HTR-8/SVneo (cell line): ENCODE results near the gene VAV3.

ENCODE experiments used
- DNase-seq: peaks from one replicate; pipeline ENCODE4 v3.0.0; 2011; ENCODE audit warnings: low spot score, mixed read lengths; ENCODE audit not compliant: insufficient read length
- FAIRE-seq: peaks from 2 replicates; lab custom pipeline; 2011; peaks lifted over from hg19 to GRCh38; lab: Jason Lieb, UNC

Gene VAV3

GRCh38 chr1:107806902-107807301, 158.1 kb downstream of the VAV3 start:
- DNase-seq (no peak), FAIRE-seq (no peak)

GRCh38 chr1:107804741-107805140, 160.2 kb downstream of the VAV3 start:
- FAIRE-seq: no peak

GRCh38 chr1:107804134-107804533, 160.8 kb downstream of the VAV3 start:
- no peak for DNase-seq
- no peak for FAIRE-seq

More at GRCh38 chr1:107804741-107805140, 160.2 kb downstream of the VAV3 start:
- no peak for DNase-seq

GRCh38 chr1:107803579-107803978, 161.4 kb downstream of the VAV3 start:
- FAIRE-seq (no peak), DNase-seq (no peak)

- DNase-seq (no peak), FAIRE-seq (no peak)
Measured at GRCh38 chr1:107802654-107803053, 162.3 kb downstream of the VAV3 start.

- no peak for FAIRE-seq
- no peak for DNase-seq
Measured at GRCh38 chr1:107795994-107796393, 169.0 kb downstream of the VAV3 start.

GRCh38 chr1:107795441-107795840, 169.5 kb downstream of the VAV3 start:
- FAIRE-seq (no peak), DNase-seq (no peak)

- no peak for DNase-seq
Measured at GRCh38 chr1:107794571-107794970, 170.4 kb downstream of the VAV3 start.

GRCh38 chr1:107793896-107794453, 171.0 kb downstream of the VAV3 start:
- no peak for FAIRE-seq

More at GRCh38 chr1:107794571-107794970, 170.4 kb downstream of the VAV3 start:
- FAIRE-seq: no peak

GRCh38 chr1:107791348-107791747, 173.6 kb downstream of the VAV3 start:
- no peak for FAIRE-seq
- DNase-seq: no peak

More at GRCh38 chr1:107793896-107794453, 171.0 kb downstream of the VAV3 start:
- DNase-seq: no peak

GRCh38 chr1:107789817-107790524, 175.0 kb downstream of the VAV3 start:
- DNase-seq (no peak), FAIRE-seq (no peak)

GRCh38 chr1:107788206-107789202, 176.5 kb downstream of the VAV3 start:
- FAIRE-seq (no peak), DNase-seq (no peak)

- DNase-seq: no peak
- FAIRE-seq: no peak
Measured at GRCh38 chr1:107787299-107787698, 177.7 kb downstream of the VAV3 start.

- FAIRE-seq: no peak
- DNase-seq: no peak
Measured at GRCh38 chr1:107786203-107786845, 178.7 kb downstream of the VAV3 start.

GRCh38 chr1:107785496-107786202, 179.3 kb downstream of the VAV3 start:
- no peak for DNase-seq
- FAIRE-seq: no peak

GRCh38 chr1:107782217-107782845, 182.6 kb downstream of the VAV3 start:
- DNase-seq (peak; percentile 9), FAIRE-seq (no peak)

GRCh38 chr1:107781245-107781644, 183.7 kb downstream of the VAV3 start:
- DNase-seq: no peak
- FAIRE-seq: no peak

- FAIRE-seq (no peak), DNase-seq (no peak)
Measured at GRCh38 chr1:107777664-107778047, 187.3 kb downstream of the VAV3 start.
